Measurements from ENCODE around the gene CACNA1E. TPM values are rescaled to one million over a fixed set of nuclear protein-coding genes. Genes with fewer than 3 reads are reported as not detected.

Gene CACNA1E
- total and polyA plus RNA-seq, 2 of the 13 experiments (the other 11 are each of a cell fraction or from before 2014, with no cell fraction given) = not detected

DNA sequence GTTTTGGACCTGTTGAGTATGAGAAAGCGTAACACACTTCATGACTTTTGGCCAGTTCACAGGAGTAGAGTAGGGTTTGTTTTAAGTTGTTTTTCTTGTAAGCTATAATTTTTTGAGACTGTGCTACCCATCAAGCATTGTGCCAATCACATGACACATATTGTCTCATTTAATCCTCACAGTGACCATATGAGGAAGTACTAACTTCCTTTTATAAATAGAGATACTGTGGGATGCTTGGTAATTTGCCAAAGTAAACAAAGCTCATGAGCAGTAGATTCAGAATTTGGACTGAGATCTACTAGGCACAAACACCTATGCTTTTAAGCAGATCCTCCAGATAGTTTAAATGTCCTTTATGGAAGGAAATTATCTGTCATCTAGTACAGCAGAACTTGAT is 178.3 kb downstream of the CACNA1E start:
- CTCF ChIA-PET (ENCODE audit: low intra/inter-chr PET ratio, low total read pairs) = no interaction called here
- no peak overlapping the region for H2AFZ ChIP-seq (ENCODE audit: low read length)
- no peak overlapping the region for H3K9ac ChIP-seq (ENCODE audit: insufficient read depth, low read depth, low read length)
- 92% methylated on average over 1 of the region's 1 CpG for WGBS (ENCODE audit: low lambda C conversion rate)
- POLR2A ChIA-PET = no interaction called here
- peak; percentile 6 for DNase-seq (ENCODE audit: low spot score)
- peaks cover 21% of the 10 kb centered on the region for H3K4me1 ChIP-seq (ENCODE audit: insufficient read depth, low read length)
- no TSS peak for BruUV-seq (replicated peaks)
- H3K36me3 ChIP-seq (replicated peaks in 1 of 2; ENCODE audit: control insufficient read depth in 1 of 2, insufficient read depth in 2 of 2, low read length in 2 of 2) = no peaks in the 10 kb centered on the region
- TF ChIP-seq CBX5 (CRISPR knock-in tag; IDR thresholded peaks at IDR 0.05; ENCODE audit: borderline replicate concordance) (no peak), ZNF616 (CRISPR knock-in tag; IDR thresholded peaks at IDR 0.05; ENCODE audit: low read depth) (no peak)
- ATAC-seq = no peak
- intact Hi-C loops (cut with micrococcal nuclease; ENCODE audit: unreplicated experiment) (no loop called here), in situ Hi-C loops (cut with HindIII; ENCODE audit: extremely low pct_ligation_motif_present, low pct_unique_long_range_greater_than_20kb) (no loop called here)
- H3K9me3 ChIP-seq (ENCODE audit: low read length) = peaks cover 18% of the 10 kb centered on the region; the same call in 1 of the 2 replicates
- no peaks in the 10 kb centered on the region for H3K27me3 ChIP-seq (ENCODE audit: control insufficient read depth in 1 of 2, insufficient read depth in 2 of 2, low read length in 2 of 2)
- no peak overlapping the region for H3K4me2 ChIP-seq (ENCODE audit: low read depth, low read length)
- H3K79me2 ChIP-seq (ENCODE audit: insufficient read depth, low read length) = no peaks in the 10 kb centered on the region
- no peak for FAIRE-seq
- no peak overlapping the region for H3K27ac ChIP-seq (ENCODE audit: extremely low read length, insufficient read depth, low read length)
- H4K20me1 ChIP-seq (ENCODE audit: insufficient read depth, low read length) = no peaks in the 10 kb centered on the region
- H3K4me3 ChIP-seq (replicated peaks in 1 of 3; ENCODE audit: insufficient read depth in 1 of 3, low read depth in 2 of 3, low read length in 3 of 3) = no peak overlapping the region

DNA sequence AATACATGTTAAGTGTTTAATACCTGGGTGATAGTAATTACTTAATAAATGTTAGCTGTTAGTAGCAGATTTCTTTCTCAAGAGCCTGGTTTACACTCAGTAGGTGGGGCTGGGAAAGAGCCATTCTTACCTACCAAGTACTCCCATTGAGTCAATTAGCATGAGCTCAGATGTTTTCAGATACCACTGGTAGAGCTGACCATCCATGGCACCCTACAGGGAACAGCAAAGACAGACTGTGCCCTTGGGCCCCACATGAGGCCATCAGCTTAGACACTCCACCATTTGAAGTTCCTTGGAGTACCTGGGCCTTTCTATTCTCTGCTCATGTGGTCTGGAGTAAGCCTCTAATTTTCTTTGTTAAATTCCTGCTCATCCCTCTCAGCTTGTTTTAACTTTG is 179.3 kb downstream of the CACNA1E start:
- Histone ChIP-seq H3K9ac (ENCODE audit: insufficient read depth, low read depth, low read length) (no peak overlapping the region), H3K79me2 (ENCODE audit: insufficient read depth, low read length) (no peaks in the 10 kb centered on the region), H3K4me1 (ENCODE audit: insufficient read depth, low read length) (peaks cover 21% of the 10 kb centered on the region), H3K4me3 (replicated peaks in 1 of 3; ENCODE audit: insufficient read depth in 1 of 3, low read depth in 2 of 3, low read length in 3 of 3) (no peak overlapping the region), H3K9me3 (ENCODE audit: low read length) (peaks cover 18% of the 10 kb centered on the region; the same call in 1 of the 2 replicates), H3K36me3 (replicated peaks in 1 of 2; ENCODE audit: control insufficient read depth in 1 of 2, insufficient read depth in 2 of 2, low read length in 2 of 2) (no peaks in the 10 kb centered on the region), H3K4me2 (ENCODE audit: low read depth, low read length) (no peak overlapping the region), H2AFZ (ENCODE audit: low read length) (no peak overlapping the region), H4K20me1 (ENCODE audit: insufficient read depth, low read length) (no peaks in the 10 kb centered on the region), H3K27me3 (ENCODE audit: control insufficient read depth in 1 of 2, insufficient read depth in 2 of 2, low read length in 2 of 2) (no peaks in the 10 kb centered on the region), H3K27ac (ENCODE audit: extremely low read length, insufficient read depth, low read length) (no peak overlapping the region)
- no peak for ATAC-seq
- in situ Hi-C loops (cut with HindIII; ENCODE audit: extremely low pct_ligation_motif_present, low pct_unique_long_range_greater_than_20kb) = no loop called here
- ChIA-PET CTCF (ENCODE audit: low intra/inter-chr PET ratio, low total read pairs) (no interaction called here), POLR2A (no interaction called here)
- no peak for FAIRE-seq
- TF ChIP-seq MEIS2 (CRISPR knock-in tag; IDR thresholded peaks at IDR 0.05) (no peak), SAP130 (CRISPR knock-in tag; IDR thresholded peaks at IDR 0.05; ENCODE audit: low read depth) (no peak), ZNF329 (CRISPR knock-in tag; IDR thresholded peaks at IDR 0.05; ENCODE audit: low read depth) (no peak), KDM6A (CRISPR knock-in tag; IDR thresholded peaks at IDR 0.05; ENCODE audit: low read depth) (no peak), DMAP1 (CRISPR knock-in tag; IDR thresholded peaks at IDR 0.05) (no peak), KLF9 (CRISPR knock-in tag; IDR thresholded peaks at IDR 0.05; ENCODE audit: low read depth) (no peak), NFIC (IDR thresholded peaks at IDR 0.05; ENCODE audit: low read length) (no peak), ZNF644 (CRISPR knock-in tag; IDR thresholded peaks at IDR 0.05; ENCODE audit: low read depth) (no peak), TEAD3 (CRISPR knock-in tag; optimal IDR thresholded peaks at IDR 0.05; ENCODE audit: borderline replicate concordance) (no peak), GATA4 (IDR thresholded peaks at IDR 0.05; ENCODE audit: borderline replicate concordance, low read depth) (no peak), ZBTB7A (CRISPR knock-in tag; IDR thresholded peaks at IDR 0.05) (no peak), RBM39 (IDR thresholded peaks at IDR 0.05; ENCODE audit: low read depth, low read length, poor library complexity, severe bottlenecking) (no peak), ZBTB42 (CRISPR knock-in tag; IDR thresholded peaks at IDR 0.05) (no peak)
- TF ChIP-seq, protein P1, sequence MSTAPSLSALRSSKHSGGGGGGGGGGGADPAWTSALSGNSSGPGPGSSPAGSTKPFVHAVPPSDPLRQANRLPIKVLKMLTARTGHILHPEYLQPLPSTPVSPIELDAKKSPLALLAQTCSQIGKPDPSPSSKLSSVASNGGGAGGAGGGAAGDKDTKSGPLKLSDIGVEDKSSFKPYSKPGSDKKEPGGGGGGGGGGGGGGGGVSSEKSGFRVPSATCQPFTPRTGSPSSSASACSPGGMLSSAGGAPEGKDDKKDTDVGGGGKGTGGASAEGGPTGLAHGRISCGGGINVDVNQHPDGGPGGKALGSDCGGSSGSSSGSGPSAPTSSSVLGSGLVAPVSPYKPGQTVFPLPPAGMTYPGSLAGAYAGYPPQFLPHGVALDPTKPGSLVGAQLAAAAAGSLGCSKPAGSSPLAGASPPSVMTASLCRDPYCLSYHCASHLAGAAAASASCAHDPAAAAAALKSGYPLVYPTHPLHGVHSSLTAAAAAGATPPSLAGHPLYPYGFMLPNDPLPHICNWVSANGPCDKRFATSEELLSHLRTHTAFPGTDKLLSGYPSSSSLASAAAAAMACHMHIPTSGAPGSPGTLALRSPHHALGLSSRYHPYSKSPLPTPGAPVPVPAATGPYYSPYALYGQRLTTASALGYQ (CRISPR knock-in tag; IDR thresholded peaks at IDR 0.05) = no peak
- TF ChIP-seq, protein P2, sequence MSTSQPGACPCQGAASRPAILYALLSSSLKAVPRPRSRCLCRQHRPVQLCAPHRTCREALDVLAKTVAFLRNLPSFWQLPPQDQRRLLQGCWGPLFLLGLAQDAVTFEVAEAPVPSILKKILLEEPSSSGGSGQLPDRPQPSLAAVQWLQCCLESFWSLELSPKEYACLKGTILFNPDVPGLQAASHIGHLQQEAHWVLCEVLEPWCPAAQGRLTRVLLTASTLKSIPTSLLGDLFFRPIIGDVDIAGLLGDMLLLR (CRISPR knock-in tag; IDR thresholded peaks at IDR 0.05) = no peak
- TF ChIP-seq, protein P3, sequence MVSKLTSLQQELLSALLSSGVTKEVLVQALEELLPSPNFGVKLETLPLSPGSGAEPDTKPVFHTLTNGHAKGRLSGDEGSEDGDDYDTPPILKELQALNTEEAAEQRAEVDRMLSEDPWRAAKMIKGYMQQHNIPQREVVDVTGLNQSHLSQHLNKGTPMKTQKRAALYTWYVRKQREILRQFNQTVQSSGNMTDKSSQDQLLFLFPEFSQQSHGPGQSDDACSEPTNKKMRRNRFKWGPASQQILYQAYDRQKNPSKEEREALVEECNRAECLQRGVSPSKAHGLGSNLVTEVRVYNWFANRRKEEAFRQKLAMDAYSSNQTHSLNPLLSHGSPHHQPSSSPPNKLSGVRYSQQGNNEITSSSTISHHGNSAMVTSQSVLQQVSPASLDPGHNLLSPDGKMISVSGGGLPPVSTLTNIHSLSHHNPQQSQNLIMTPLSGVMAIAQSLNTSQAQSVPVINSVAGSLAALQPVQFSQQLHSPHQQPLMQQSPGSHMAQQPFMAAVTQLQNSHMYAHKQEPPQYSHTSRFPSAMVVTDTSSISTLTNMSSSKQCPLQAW (CRISPR knock-in tag; IDR thresholded peaks at IDR 0.05) = no peak
- intact Hi-C loops (cut with micrococcal nuclease; ENCODE audit: unreplicated experiment) = no loop called here
- BruUV-seq (replicated peaks) = no TSS peak
- DNase-seq (ENCODE audit: low spot score) = no peak

Data from HepG2 (cell line).